ENCODE results near the gene MLXIP. TPM values are rescaled to one million over a fixed set of nuclear protein-coding genes. Genes with fewer than 3 reads are reported as not detected.

Gene MLXIP
- total and polyA plus RNA-seq, 8 donors, result 48.1 to 98.7 (median 77.9) TPM

- TF ChIP-seq, protein P1, sequence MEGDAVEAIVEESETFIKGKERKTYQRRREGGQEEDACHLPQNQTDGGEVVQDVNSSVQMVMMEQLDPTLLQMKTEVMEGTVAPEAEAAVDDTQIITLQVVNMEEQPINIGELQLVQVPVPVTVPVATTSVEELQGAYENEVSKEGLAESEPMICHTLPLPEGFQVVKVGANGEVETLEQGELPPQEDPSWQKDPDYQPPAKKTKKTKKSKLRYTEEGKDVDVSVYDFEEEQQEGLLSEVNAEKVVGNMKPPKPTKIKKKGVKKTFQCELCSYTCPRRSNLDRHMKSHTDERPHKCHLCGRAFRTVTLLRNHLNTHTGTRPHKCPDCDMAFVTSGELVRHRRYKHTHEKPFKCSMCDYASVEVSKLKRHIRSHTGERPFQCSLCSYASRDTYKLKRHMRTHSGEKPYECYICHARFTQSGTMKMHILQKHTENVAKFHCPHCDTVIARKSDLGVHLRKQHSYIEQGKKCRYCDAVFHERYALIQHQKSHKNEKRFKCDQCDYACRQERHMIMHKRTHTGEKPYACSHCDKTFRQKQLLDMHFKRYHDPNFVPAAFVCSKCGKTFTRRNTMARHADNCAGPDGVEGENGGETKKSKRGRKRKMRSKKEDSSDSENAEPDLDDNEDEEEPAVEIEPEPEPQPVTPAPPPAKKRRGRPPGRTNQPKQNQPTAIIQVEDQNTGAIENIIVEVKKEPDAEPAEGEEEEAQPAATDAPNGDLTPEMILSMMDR (IDR thresholded peaks at IDR 0.05), result no peak
- no peaks in the 10 kb centered on the region for H3K9me3 ChIP-seq
- DNase-seq (no peak), ATAC-seq (no peak)
- H3K27me3 ChIP-seq, result peaks cover 0 to 7% of the 10 kb centered on the region in 2 donors
- no peak overlapping the region for H3K27ac ChIP-seq
- no peaks in the 10 kb centered on the region for H3K36me3 ChIP-seq
- intact Hi-C loops (cut with DNase I), result no loop called here
- H3K4me1 ChIP-seq, result no peaks in the 10 kb centered on the region
- no peak overlapping the region for H3K4me3 ChIP-seq
Observed at GRCh38 chr12:122162976-122163375, 84.4 kb downstream of the MLXIP start.

GRCh38 chr12:122166422-122167349, 88.1 kb downstream of the MLXIP start:
- ATAC-seq, result no peak
- intact Hi-C loops (cut with DNase I), result no loop called here
- no peak overlapping the region for H3K4me3 ChIP-seq
- H3K9me3 ChIP-seq, result no peaks in the 10 kb centered on the region
- H3K36me3 ChIP-seq, result no peaks in the 10 kb centered on the region
- H3K4me1 ChIP-seq, result no peaks in the 10 kb centered on the region
- no peak overlapping the region for H3K27ac ChIP-seq
- peaks cover 0 to 7% of the 10 kb centered on the region in 2 donors for H3K27me3 ChIP-seq
- TF ChIP-seq, protein P1 (IDR thresholded peaks at IDR 0.05), result no peak
- no peak for DNase-seq

- no peak for ATAC-seq
- no peaks in the 10 kb centered on the region for H3K9me3 ChIP-seq
- TF ChIP-seq, protein P1 (IDR thresholded peaks at IDR 0.05), result no peak
- H3K27me3 ChIP-seq, result peaks cover 0 to 7% of the 10 kb centered on the region in 2 donors
- no peak overlapping the region for H3K27ac ChIP-seq
- no peak overlapping the region for H3K4me3 ChIP-seq
- DNase-seq, result no peak
- intact Hi-C loops (cut with DNase I), result no loop called here
- no peaks in the 10 kb centered on the region for H3K4me1 ChIP-seq
- no peaks in the 10 kb centered on the region for H3K36me3 ChIP-seq
Observed at GRCh38 chr12:122167356-122167925, 88.9 kb downstream of the MLXIP start.

DNA sequence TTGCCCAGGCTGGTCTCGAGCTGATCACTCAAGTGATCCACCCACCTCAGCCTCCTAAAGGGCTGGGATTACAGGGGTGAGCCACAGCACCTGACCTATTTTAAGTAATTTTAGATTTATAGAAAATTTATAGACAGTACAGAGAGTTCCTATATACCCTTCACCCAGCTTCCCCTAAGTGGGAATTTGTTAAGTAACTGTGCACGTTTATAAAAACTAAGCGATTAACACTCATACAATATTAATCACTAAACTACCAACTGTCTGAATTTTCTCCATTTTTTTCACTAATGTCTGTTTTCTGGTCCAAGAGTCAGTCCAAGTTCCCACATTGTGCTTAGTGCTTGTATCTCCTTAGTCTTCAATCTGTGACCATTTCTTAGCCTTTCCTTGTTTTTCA, 89.9 kb downstream of the MLXIP start:
- Histone ChIP-seq H3K4me3 (no peak overlapping the region), H3K27ac (no peak overlapping the region), H3K27me3 (peaks cover 0 to 7% of the 10 kb centered on the region in 2 donors), H3K36me3 (no peaks in the 10 kb centered on the region), H3K4me1 (no peaks in the 10 kb centered on the region), H3K9me3 (no peaks in the 10 kb centered on the region)
- intact Hi-C loops (cut with DNase I), result no loop called here
- no peak for DNase-seq
- TF ChIP-seq, protein P1 (IDR thresholded peaks at IDR 0.05), result no peak
- ATAC-seq, result no peak

DNA sequence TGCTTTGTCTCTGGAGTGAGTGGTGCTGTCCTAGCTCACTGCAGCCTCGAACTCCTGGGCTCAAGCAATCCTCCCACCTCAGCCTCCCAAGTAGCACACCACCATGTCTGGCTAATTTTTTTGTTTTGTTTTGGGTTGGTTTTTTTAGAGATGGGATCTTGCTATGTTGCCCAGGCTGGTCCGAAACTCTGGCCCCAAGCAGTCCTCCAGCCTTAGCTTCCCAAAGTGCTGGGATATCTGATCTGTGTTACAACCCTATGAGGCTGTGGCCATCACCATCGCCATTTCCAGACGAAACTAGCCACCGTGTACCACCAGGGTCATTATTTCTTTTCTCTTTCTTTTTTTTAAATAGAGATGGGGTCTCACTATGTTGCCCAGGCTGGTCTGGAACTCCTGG, 92.8 kb downstream of the MLXIP start:
- TF ChIP-seq, protein P1 (IDR thresholded peaks at IDR 0.05), result no peak
- DNase-seq, result no peak
- Histone ChIP-seq H3K36me3 (no peaks in the 10 kb centered on the region), H3K27me3 (peaks cover 0 to 9% of the 10 kb centered on the region in 2 donors), H3K4me1 (no peaks in the 10 kb centered on the region), H3K9me3 (no peaks in the 10 kb centered on the region), H3K27ac (no peak overlapping the region), H3K4me3 (no peak overlapping the region)
- intact Hi-C loops (cut with DNase I), result no loop called here
- ATAC-seq, result no peak

All from left lung (tissue), 10 donors.